Muscle of arm (tissue), 12 donors: ENCODE data around the gene RABL6. TPM values are rescaled to one million over a fixed set of nuclear protein-coding genes. Genes with fewer than 3 reads are reported as not detected.
"Not testable (repeated sequence)": the region's sequence is repeated elsewhere in the genome, so short reads cannot be mapped to it uniquely, and the experiment has no call there.

ENCODE experiments used
- DNase-seq: peaks from one replicate; pipeline ENCODE4 v3.0.0-alpha.2; 2013
- polyA plus RNA-seq, 12 donors: library from polyadenylated mRNA; unstranded; fragments of 120-200 nt; gene quantifications; one replicate each; pipeline ENCODE4 v1.2.1, GENCODE V29; 2013; ENCODE audit not compliant: insufficient read length in 12 of 12

Gene RABL6
- polyA plus RNA-seq, 12 donors = 40.9 to 81.7 (median 48.7) TPM; not detected in 1

GRCh38 chr9:136876476-136876875, 68.7 kb downstream of the RABL6 start:
- no peak for DNase-seq

GRCh38 chr9:136880651-136881050, 72.9 kb downstream of the RABL6 start:
- no peak for DNase-seq

- DNase-seq = no peak
Observed at GRCh38 chr9:136881691-136882108, 74.0 kb downstream of the RABL6 start.

GRCh38 chr9:136882109-136882946, 74.6 kb downstream of the RABL6 start:
- DNase-seq = no peak

GRCh38 chr9:136882947-136883283, 75.2 kb downstream of the RABL6 start:
- not testable (repeated sequence) for DNase-seq

- DNase-seq = not testable (repeated sequence)
Observed at GRCh38 chr9:136883670-136884069, 75.9 kb downstream of the RABL6 start.

GRCh38 chr9:136885950-136886578, 78.3 kb downstream of the RABL6 start, which contains the start of gene TRAF2:
Gene TRAF2 (plus strand): TSS chr9:136886516. CDS start chr9:136898741, 12,225 bp downstream.
- DNase-seq = peak; percentile 99

- peak; percentile 40 for DNase-seq
Observed at GRCh38 chr9:136886610-136887597, 79.2 kb downstream of the RABL6 start.

- no peak for DNase-seq
Observed at GRCh38 chr9:136888454-136888853, 80.7 kb downstream of the RABL6 start.

GRCh38 chr9:136889858-136890257, 82.1 kb downstream of the RABL6 start:
- no peak for DNase-seq

- no peak for DNase-seq
Observed at GRCh38 chr9:136890661-136891060, 82.9 kb downstream of the RABL6 start.

Other genes starting within 250 kb of the RABL6 start
- 10 to 100 TPM in 11 of 12 donors, not detected in 1; 43.2 to 71.5 (median 49.6) TPM for gene EGFL7, start 145.0 kb upstream of the RABL6 start, polyA plus RNA-seq
- 10 to 100 TPM in 6 of 12 donors, 1 to 10 TPM in 5, not detected in 1; 8.2 to 32.3 (median 10.1) TPM for gene AGPAT2, start 120.5 kb upstream of the RABL6 start, polyA plus RNA-seq
- 10 to 100 TPM in 10 of 12 donors, 1 to 10 TPM in 1, not detected in 1; 8.7 to 20.5 (median 14.0) TPM for gene DIPK1B, start 95.4 kb upstream of the RABL6 start, polyA plus RNA-seq
- 10 to 100 TPM in 1 of 12 donors, 1 to 10 TPM in 10, not detected in 1; 2.0 to 21.3 (median 7.1) TPM for gene LCN10, start 65.0 kb upstream of the RABL6 start, polyA plus RNA-seq
- gene LCN6, start 59.4 kb upstream of the RABL6 start, polyA plus RNA-seq = under 1 TPM in 2 of 12 donors, not detected in 10; 0.21 to 0.40 TPM
- 10 to 100 TPM in 1 of 12 donors, 1 to 10 TPM in 8, under 1 TPM in 1, not detected in 2; 0.48 to 10.9 (median 4.1) TPM for gene LCN8, start 49.7 kb upstream of the RABL6 start, polyA plus RNA-seq
- gene LCN15, start 43.4 kb upstream of the RABL6 start, polyA plus RNA-seq = 1 to 10 TPM in 1 of 12 donors, under 1 TPM in 9, not detected in 2; 0.20 to 1.1 (median 0.44) TPM
- gene TMEM141, start 16.6 kb upstream of the RABL6 start, polyA plus RNA-seq = 100 to 1,000 TPM in 1 of 12 donors, 10 to 100 TPM in 10, not detected in 1; 26.7 to 128 (median 30.8) TPM
- 1 to 10 TPM in 9 of 12 donors, under 1 TPM in 1, not detected in 2; 0.71 to 3.7 (median 2.7) TPM for gene CCDC183, start 11.6 kb upstream of the RABL6 start, polyA plus RNA-seq
- gene AJM1, start 34.5 kb downstream of the RABL6 start, polyA plus RNA-seq = 1 to 10 TPM in 10 of 12 donors, under 1 TPM in 1, not detected in 1; 0.93 to 7.0 (median 1.5) TPM
- 100 to 1,000 TPM in 2 of 12 donors, 10 to 100 TPM in 9, not detected in 1; 60.3 to 100 (median 73.7) TPM for gene PHPT1, start 41.5 kb downstream of the RABL6 start, polyA plus RNA-seq
- gene MAMDC4, start 44.4 kb downstream of the RABL6 start, polyA plus RNA-seq = 100 to 1,000 TPM in 1 of 12 donors, 1 to 10 TPM in 10, not detected in 1; 2.7 to 131 (median 3.9) TPM
- gene EDF1, start 58.4 kb downstream of the RABL6 start, polyA plus RNA-seq = 100 to 1,000 TPM in 11 of 12 donors, not detected in 1; 262 to 391 (median 299) TPM
- 10 to 100 TPM in 5 of 12 donors, 1 to 10 TPM in 6, not detected in 1; 7.1 to 15.5 (median 9.1) TPM for gene TRAF2, start 78.6 kb downstream of the RABL6 start, polyA plus RNA-seq
- 10 to 100 TPM in 11 of 12 donors, not detected in 1; 26.2 to 46.7 (median 30.6) TPM for gene FBXW5, start 136.8 kb downstream of the RABL6 start, polyA plus RNA-seq
- gene C8G, start 137.3 kb downstream of the RABL6 start, polyA plus RNA-seq = 1 to 10 TPM in 1 of 12 donors, under 1 TPM in 7, not detected in 4; 0.27 to 1.2 (median 0.48) TPM
- 1 to 10 TPM in 5 of 12 donors, under 1 TPM in 4, not detected in 3; 0.23 to 1.4 (median 1.1) TPM for gene LCN12, start 144.3 kb downstream of the RABL6 start, polyA plus RNA-seq
- 10 to 100 TPM in 6 of 12 donors, 1 to 10 TPM in 4, not detected in 2; 5.3 to 30.3 (median 13.6) TPM for gene PTGDS, start 169.6 kb downstream of the RABL6 start, polyA plus RNA-seq
- under 1 TPM in 10 of 12 donors, not detected in 2; 0.19 to 0.74 (median 0.54) TPM for gene LCNL1, start 175.0 kb downstream of the RABL6 start, polyA plus RNA-seq
- gene PAXX, start 184.5 kb downstream of the RABL6 start, polyA plus RNA-seq = 10 to 100 TPM in 11 of 12 donors, not detected in 1; 15.5 to 51.6 (median 19.6) TPM
- 10 to 100 TPM in 1 of 12 donors, 1 to 10 TPM in 2, under 1 TPM in 6, not detected in 3; 0.23 to 26.6 (median 0.49) TPM for gene CLIC3, start 188.6 kb downstream of the RABL6 start, polyA plus RNA-seq
- gene ABCA2, start 220.3 kb downstream of the RABL6 start, polyA plus RNA-seq = 10 to 100 TPM in 11 of 12 donors, not detected in 1; 10.1 to 28.9 (median 13.0) TPM
- gene FUT7, start 224.1 kb downstream of the RABL6 start, polyA plus RNA-seq = under 1 TPM in 3 of 12 donors, not detected in 9; 0.05 to 0.45 (median 0.08) TPM
- 10 to 100 TPM in 11 of 12 donors, not detected in 1; 26.6 to 48.0 (median 30.3) TPM for gene NPDC1, start 238.2 kb downstream of the RABL6 start, polyA plus RNA-seq
- 10 to 100 TPM in 7 of 12 donors, 1 to 10 TPM in 4, not detected in 1; 8.6 to 21.8 (median 12.8) TPM for gene ENTPD2, start 246.1 kb downstream of the RABL6 start, polyA plus RNA-seq